ENCODE measurements around the gene FGF2.
"Not testable (repeated sequence)": the region's sequence is repeated elsewhere in the genome, so short reads cannot be mapped to it uniquely, and the experiment has no call there.

Gene FGF2

GRCh38 chr4:122814426-122814825 lies 12.2 kb upstream of the FGF2 start:
- no peak for DNase-seq (ENCODE audit: low spot score)

- no peak for DNase-seq (ENCODE audit: low spot score)
These were observed 11.4 kb upstream of the FGF2 start for GRCh38 chr4:122815248-122815647.

GRCh38 chr4:122816476-122816875 lies 10.2 kb upstream of the FGF2 start:
- DNase-seq (ENCODE audit: low spot score): no peak

- DNase-seq (ENCODE audit: low spot score): no peak
These were observed 6.8 kb upstream of the FGF2 start for GRCh38 chr4:122819708-122820449.

- no peak for DNase-seq (ENCODE audit: low spot score)
These were observed 5.5 kb upstream of the FGF2 start for GRCh38 chr4:122821092-122821491.

GRCh38 chr4:122822466-122822865 lies 4.2 kb upstream of the FGF2 start:
- DNase-seq (ENCODE audit: low spot score): no peak

GRCh38 chr4:122823476-122823875 lies 3.2 kb upstream of the FGF2 start:
- no peak for DNase-seq (ENCODE audit: low spot score)

- no peak for DNase-seq (ENCODE audit: low spot score)
These were observed 2.0 kb upstream of the FGF2 start for GRCh38 chr4:122824616-122825015.

- DNase-seq (ENCODE audit: low spot score): no peak
These were observed 528 bp upstream of the FGF2 start for GRCh38 chr4:122826079-122826527.

GRCh38 chr4:122827258-122827878 lies 737 bp downstream of the FGF2 start:
- DNase-seq (ENCODE audit: low spot score): peak; percentile 69

GRCh38 chr4:122827879-122828601 lies 1.4 kb downstream of the FGF2 start:
- peak; percentile 34 for DNase-seq (ENCODE audit: low spot score)

GRCh38 chr4:122830426-122831095 lies 3.9 kb downstream of the FGF2 start:
- no peak for DNase-seq (ENCODE audit: low spot score)

- no peak for DNase-seq (ENCODE audit: low spot score)
These were observed 5.0 kb downstream of the FGF2 start for GRCh38 chr4:122831515-122832196.

- DNase-seq (ENCODE audit: low spot score): no peak
These were observed 6.1 kb downstream of the FGF2 start for GRCh38 chr4:122832732-122833131.

GRCh38 chr4:122833999-122834398 lies 7.4 kb downstream of the FGF2 start:
- no peak for DNase-seq (ENCODE audit: low spot score)

GRCh38 chr4:122836941-122837340 lies 10.3 kb downstream of the FGF2 start:
- no peak for DNase-seq (ENCODE audit: low spot score)

GRCh38 chr4:122838034-122838433 lies 11.4 kb downstream of the FGF2 start:
- DNase-seq (ENCODE audit: low spot score): no peak

GRCh38 chr4:122842392-122842791 lies 15.8 kb downstream of the FGF2 start:
- DNase-seq (ENCODE audit: low spot score): no peak

GRCh38 chr4:122842984-122843531 lies 16.4 kb downstream of the FGF2 start:
- peak; percentile 38 for DNase-seq (ENCODE audit: low spot score)

- DNase-seq (ENCODE audit: low spot score): not testable (repeated sequence)
These were observed 17.8 kb downstream of the FGF2 start for GRCh38 chr4:122844391-122844790.

GRCh38 chr4:122845066-122845465 lies 18.4 kb downstream of the FGF2 start:
- DNase-seq (ENCODE audit: low spot score): no peak

- no peak for DNase-seq (ENCODE audit: low spot score)
These were observed 19.1 kb downstream of the FGF2 start for GRCh38 chr4:122845760-122846159.
